Measurements from ENCODE around the gene B4GALNT4. TPM values are rescaled to one million over a fixed set of nuclear protein-coding genes. Genes with fewer than 3 reads are reported as not detected.

B4GALNT4 gene
- total and polyA plus RNA-seq, 7 donors: 1.4 to 9.1 (median 5.5) TPM; not detected in 1

GRCh38 chr11:390175-390574 lies 20.9 kb downstream of the B4GALNT4 start:
- TF ChIP-seq POLR2AphosphoS5 (IDR thresholded peaks at IDR 0.05) (no peak), CTCF (IDR thresholded peaks at IDR 0.05) (no peak), EP300 (IDR thresholded peaks at IDR 0.05) (no peak), POLR2A (IDR thresholded peaks at IDR 0.05) (no peak)
- Histone ChIP-seq H3K36me3 (no peaks in the 10 kb centered on the region), H3K4me3 (no peak overlapping the region), H3K27me3 (peaks cover 0 to 28% (median 0%) of the 10 kb centered on the region in 3 donors), H3K9me3 (peaks cover 0 to 7% (median 1%) of the 10 kb centered on the region in 4 donors), H3K27ac (no peak overlapping the region), H3K4me1 (no peaks in the 10 kb centered on the region)
- intact Hi-C loops (cut with DNase I): no loop called here
- 24 to 65% methylated on average over 11 of the region's 11 CpGs for WGBS, 2 donors
- DNase-seq: no peak

- Histone ChIP-seq H3K4me1 (peaks cover 0 to 1% (median under 1%) of the 10 kb centered on the region in 4 donors), H3K9me3 (peaks cover 0 to 3% (median under 1%) of the 10 kb centered on the region in 4 donors), H3K36me3 (no peaks in the 10 kb centered on the region), H3K27me3 (peaks cover 0 to 31% (median 4%) of the 10 kb centered on the region in 3 donors), H3K4me3 (no peak overlapping the region), H3K27ac (no peak overlapping the region)
- intact Hi-C loops (cut with DNase I): no loop called here
- no peak for TF ChIP-seq EP300 (IDR thresholded peaks at IDR 0.05)
- TF ChIP-seq POLR2AphosphoS5 (IDR thresholded peaks at IDR 0.05): no peak
- no peak for TF ChIP-seq POLR2A (IDR thresholded peaks at IDR 0.05)
- no peak for TF ChIP-seq CTCF (IDR thresholded peaks at IDR 0.05)
- DNase-seq: no peak
- 61 to 79% methylated on average over 38 of the region's 38 CpGs for WGBS, 2 donors
Observed at GRCh38 chr11:391117-392017, 22.1 kb downstream of the B4GALNT4 start.

GRCh38 chr11:392102-392777 lies 22.9 kb downstream of the B4GALNT4 start:
- Histone ChIP-seq H3K4me1 (peaks cover 0 to 10% (median 9%) of the 10 kb centered on the region in 4 donors), H3K27ac (no peak overlapping the region), H3K9me3 (no peaks in the 10 kb centered on the region), H3K36me3 (no peaks in the 10 kb centered on the region), H3K27me3 (peaks cover 0 to 35% (median 8%) of the 10 kb centered on the region in 3 donors), H3K4me3 (no peak overlapping the region)
- intact Hi-C loops (cut with DNase I): no loop called here
- WGBS, 2 donors: 90 to 91% methylated on average over 36 of the region's 36 CpGs
- DNase-seq: no peak
- TF ChIP-seq POLR2AphosphoS5 (IDR thresholded peaks at IDR 0.05) (no peak), POLR2A (IDR thresholded peaks at IDR 0.05) (no peak), CTCF (IDR thresholded peaks at IDR 0.05) (no peak), EP300 (IDR thresholded peaks at IDR 0.05) (no peak)

DNA sequence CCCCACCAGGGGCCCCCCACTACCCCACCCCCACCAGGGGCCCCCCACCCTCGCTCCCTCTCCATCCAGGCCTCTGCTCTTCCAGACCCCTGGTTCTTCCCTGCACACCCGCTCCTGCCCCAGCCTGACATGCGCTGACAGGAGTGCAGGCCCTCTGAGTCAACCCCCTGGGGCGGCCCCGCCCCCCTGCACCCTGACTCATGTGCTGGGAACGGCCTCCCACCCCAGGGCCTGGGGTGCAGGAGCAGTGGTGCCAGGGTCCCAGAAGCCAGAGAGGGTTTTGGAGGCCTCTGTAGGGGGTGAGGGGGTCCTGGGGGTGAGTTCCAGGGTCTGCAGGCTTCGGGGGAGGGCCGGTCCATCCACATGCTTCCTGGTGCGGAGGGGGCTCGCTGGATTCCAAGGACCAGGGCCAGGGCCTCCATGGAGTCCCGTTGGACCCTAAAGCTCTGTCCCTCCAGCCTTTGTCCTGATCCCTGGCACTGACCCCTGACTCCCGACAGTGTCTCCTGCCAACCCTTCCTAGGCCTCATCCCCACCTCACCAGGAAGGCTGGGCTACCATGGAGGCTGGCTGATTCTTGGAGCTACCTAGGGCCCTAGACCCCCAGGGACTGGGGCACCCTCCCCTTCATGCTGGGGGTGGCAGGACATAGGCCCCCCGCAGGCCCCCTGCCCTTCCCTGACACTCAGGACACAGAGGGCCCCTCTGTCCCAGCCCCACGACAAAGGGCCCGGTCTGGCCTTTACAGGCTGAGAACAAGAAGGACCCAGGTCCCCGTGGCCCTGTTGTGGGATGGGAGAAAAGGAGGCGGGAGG lies 24.1 kb downstream of the B4GALNT4 start:
- 50 to 81% methylated on average over 17 of the region's 17 CpGs for WGBS, 2 donors
- Histone ChIP-seq H3K9me3 (no peaks in the 10 kb centered on the region), H3K36me3 (no peaks in the 10 kb centered on the region), H3K4me1 (peaks cover 0 to 14% (median 12%) of the 10 kb centered on the region in 4 donors), H3K27ac (no peak overlapping the region), H3K4me3 (no peak overlapping the region), H3K27me3 (peaks cover 0 to 35% (median 8%) of the 10 kb centered on the region in 3 donors)
- TF ChIP-seq EP300 (IDR thresholded peaks at IDR 0.05): no peak
- no peak for TF ChIP-seq POLR2AphosphoS5 (IDR thresholded peaks at IDR 0.05)
- TF ChIP-seq CTCF (IDR thresholded peaks at IDR 0.05): no peak
- no peak for TF ChIP-seq POLR2A (IDR thresholded peaks at IDR 0.05)
- intact Hi-C loops (cut with DNase I): no loop called here
- DNase-seq: no peak
